IMR-90 (cell line): Measurements from ENCODE around the gene GRIN2A.

Source experiments
- BHLHE40 ChIP-seq: fragments of 150-350 bp; IDR thresholded peaks from 2 replicates; pipeline ENCODE4 v1.6.1; 2016; ENCODE audit warnings: mild to moderate bottlenecking, low read depth, low read length
- CHD1 ChIP-seq: IDR thresholded peaks from 2 replicates; pipeline ENCODE4 v1.6.1; 2012; ENCODE audit warnings: low read depth, low read length, improper control_type of control experiment
- FOS ChIP-seq: fragments of 150-350 bp; IDR thresholded peaks from 2 replicates; pipeline ENCODE4 v1.6.1; 2016; ENCODE audit warnings: low read depth, low read length
- MAFK ChIP-seq: IDR thresholded peaks from 2 replicates; pipeline ENCODE4 v1.6.1; 2012; ENCODE audit warnings: low read depth, low read length, improper control_type of control experiment
- MAZ ChIP-seq: IDR thresholded peaks from 2 replicates; pipeline ENCODE4 v1.6.1; 2012; ENCODE audit warnings: low read depth, mild to moderate bottlenecking, low read length, improper control_type of control experiment, moderate library complexity, borderline replicate concordance
- MXI1 ChIP-seq: IDR thresholded peaks from 2 replicates; pipeline ENCODE4 v1.6.1; 2012; ENCODE audit warnings: low read depth, mild to moderate bottlenecking, low read length, moderate library complexity, borderline replicate concordance
- NFE2L2 ChIP-seq: fragments of 150-350 bp; IDR thresholded peaks from 2 replicates; pipeline ENCODE4 v1.6.1; 2016; ENCODE audit warnings: low read depth, mild to moderate bottlenecking, low read length
- POLR2A ChIP-seq: IDR thresholded peaks from 2 replicates; pipeline ENCODE4 v1.6.1; 2012; ENCODE audit warnings: mild to moderate bottlenecking, low read depth, low read length
- RCOR1 ChIP-seq: IDR thresholded peaks from 2 replicates; pipeline ENCODE4 v1.6.1; 2012; ENCODE audit warnings: mild to moderate bottlenecking, low read length, improper control_type of control experiment; ENCODE audit not compliant: insufficient replicate concordance
- RFX5 ChIP-seq: IDR thresholded peaks from 2 replicates; pipeline ENCODE4 v1.8.0; 2012; ENCODE audit warnings: low read depth, mild to moderate bottlenecking, low read length, moderate library complexity
- SMC3 ChIP-seq: fragments of 150-350 bp; IDR thresholded peaks from 2 replicates; pipeline ENCODE4 v1.6.1; 2016; ENCODE audit warnings: low read depth, mild to moderate bottlenecking, antibody characterized with exemption, low read length, moderate library complexity
- TF ChIP-seq, protein P1 (sequence below): fragments of 150-350 bp; IDR thresholded peaks from 2 replicates; pipeline ENCODE4 v1.6.1; 2016; ENCODE audit warnings: low read depth, mild to moderate bottlenecking, low read length, moderate library complexity, borderline replicate concordance
- TF ChIP-seq, protein P2 (sequence below): conservative IDR thresholded peaks from 2 replicates; pipeline ENCODE4 v1.5.1; 2012; ENCODE audit warnings: mild to moderate bottlenecking, low read depth, low read length, improper control_type of control experiment
- TF ChIP-seq, protein P3 (sequence below): fragments of 150-350 bp; IDR thresholded peaks from 2 replicates; pipeline ENCODE4 v1.6.1; 2017; ENCODE audit warnings: mild to moderate bottlenecking, antibody characterized with exemption, low read length, low read depth

DNA sequence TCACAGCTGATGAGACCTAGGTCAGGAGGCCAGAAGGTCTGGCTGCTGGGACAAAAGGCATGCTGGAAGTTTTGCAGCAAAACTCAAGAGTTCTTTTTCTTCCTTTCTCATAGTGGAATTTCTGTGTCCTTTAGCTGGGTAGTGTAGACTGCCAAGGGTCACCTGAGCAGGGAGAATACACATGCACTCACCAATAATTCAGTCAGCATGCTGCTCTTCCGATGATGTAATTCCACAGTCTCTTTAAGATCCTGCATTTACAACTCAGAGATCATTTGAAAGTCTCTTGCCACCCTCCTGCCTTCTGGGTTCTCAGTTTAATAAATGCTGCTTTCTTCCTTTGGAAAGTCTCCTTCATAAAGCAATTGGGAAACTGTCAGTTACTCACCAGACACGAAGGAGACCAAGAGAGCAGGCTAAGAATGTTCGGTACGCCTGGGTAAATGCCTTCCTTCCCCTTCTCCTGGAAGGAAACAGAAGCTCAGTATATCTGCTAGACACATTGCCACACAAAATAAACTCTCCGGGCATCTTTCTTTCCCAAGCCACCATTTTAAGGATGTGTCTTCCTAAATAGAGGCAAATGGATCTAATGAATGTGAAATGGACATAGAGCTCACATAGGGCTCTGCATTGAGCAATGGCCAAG, 473.1 kb downstream of the GRIN2A start:
- TF ChIP-seq, protein P1, sequence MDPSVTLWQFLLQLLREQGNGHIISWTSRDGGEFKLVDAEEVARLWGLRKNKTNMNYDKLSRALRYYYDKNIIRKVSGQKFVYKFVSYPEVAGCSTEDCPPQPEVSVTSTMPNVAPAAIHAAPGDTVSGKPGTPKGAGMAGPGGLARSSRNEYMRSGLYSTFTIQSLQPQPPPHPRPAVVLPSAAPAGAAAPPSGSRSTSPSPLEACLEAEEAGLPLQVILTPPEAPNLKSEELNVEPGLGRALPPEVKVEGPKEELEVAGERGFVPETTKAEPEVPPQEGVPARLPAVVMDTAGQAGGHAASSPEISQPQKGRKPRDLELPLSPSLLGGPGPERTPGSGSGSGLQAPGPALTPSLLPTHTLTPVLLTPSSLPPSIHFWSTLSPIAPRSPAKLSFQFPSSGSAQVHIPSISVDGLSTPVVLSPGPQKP, result no peak
- TF ChIP-seq, protein P2, sequence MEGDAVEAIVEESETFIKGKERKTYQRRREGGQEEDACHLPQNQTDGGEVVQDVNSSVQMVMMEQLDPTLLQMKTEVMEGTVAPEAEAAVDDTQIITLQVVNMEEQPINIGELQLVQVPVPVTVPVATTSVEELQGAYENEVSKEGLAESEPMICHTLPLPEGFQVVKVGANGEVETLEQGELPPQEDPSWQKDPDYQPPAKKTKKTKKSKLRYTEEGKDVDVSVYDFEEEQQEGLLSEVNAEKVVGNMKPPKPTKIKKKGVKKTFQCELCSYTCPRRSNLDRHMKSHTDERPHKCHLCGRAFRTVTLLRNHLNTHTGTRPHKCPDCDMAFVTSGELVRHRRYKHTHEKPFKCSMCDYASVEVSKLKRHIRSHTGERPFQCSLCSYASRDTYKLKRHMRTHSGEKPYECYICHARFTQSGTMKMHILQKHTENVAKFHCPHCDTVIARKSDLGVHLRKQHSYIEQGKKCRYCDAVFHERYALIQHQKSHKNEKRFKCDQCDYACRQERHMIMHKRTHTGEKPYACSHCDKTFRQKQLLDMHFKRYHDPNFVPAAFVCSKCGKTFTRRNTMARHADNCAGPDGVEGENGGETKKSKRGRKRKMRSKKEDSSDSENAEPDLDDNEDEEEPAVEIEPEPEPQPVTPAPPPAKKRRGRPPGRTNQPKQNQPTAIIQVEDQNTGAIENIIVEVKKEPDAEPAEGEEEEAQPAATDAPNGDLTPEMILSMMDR, result no peak
- TF ChIP-seq SMC3, result no peak
- no peak for TF ChIP-seq POLR2A
- TF ChIP-seq RCOR1, result no peak
- TF ChIP-seq MAZ, result no peak
- TF ChIP-seq MAFK, result no peak
- TF ChIP-seq MXI1, result no peak
- no peak for TF ChIP-seq NFE2L2
- no peak for TF ChIP-seq RFX5
- TF ChIP-seq CHD1, result no peak
- TF ChIP-seq FOS, result no peak
- TF ChIP-seq, protein P3, sequence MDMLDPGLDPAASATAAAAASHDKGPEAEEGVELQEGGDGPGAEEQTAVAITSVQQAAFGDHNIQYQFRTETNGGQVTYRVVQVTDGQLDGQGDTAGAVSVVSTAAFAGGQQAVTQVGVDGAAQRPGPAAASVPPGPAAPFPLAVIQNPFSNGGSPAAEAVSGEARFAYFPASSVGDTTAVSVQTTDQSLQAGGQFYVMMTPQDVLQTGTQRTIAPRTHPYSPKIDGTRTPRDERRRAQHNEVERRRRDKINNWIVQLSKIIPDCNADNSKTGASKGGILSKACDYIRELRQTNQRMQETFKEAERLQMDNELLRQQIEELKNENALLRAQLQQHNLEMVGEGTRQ, result no peak
- no peak for TF ChIP-seq BHLHE40
